Measurements from ENCODE around the gene UAP1L1.

DNA sequence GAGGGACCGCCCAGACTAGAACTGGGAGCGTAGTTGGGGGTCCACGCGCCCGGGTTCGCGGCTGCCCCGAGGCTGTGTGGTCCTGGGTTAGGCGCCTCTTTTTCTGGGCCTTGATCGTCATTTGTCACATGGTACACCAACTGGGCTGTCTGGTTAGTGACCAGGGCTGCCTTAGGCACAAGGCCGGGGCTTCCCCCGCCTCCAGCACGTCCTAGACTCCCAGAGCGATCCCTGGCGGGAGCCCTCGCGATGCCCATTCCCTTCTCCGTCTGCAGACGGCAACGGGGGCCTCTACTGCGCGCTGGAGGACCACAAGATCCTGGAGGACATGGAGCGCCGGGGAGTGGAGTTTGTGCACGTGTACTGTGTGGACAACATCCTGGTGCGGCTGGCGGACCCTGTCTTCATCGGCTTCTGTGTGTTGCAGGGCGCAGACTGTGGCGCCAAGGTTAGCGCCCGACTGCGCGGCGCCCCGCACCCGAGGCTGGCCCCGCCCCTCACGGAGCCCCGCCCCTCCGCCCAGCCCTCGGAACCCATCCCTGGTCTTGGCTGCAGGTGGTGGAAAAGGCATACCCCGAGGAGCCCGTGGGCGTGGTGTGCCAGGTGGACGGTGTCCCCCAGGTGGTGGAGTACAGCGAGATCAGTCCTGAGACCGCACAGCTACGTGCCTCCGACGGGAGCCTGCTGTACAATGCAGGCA lies 1.5 kb downstream of the UAP1L1 start:
- TF ChIP-seq, protein P1, sequence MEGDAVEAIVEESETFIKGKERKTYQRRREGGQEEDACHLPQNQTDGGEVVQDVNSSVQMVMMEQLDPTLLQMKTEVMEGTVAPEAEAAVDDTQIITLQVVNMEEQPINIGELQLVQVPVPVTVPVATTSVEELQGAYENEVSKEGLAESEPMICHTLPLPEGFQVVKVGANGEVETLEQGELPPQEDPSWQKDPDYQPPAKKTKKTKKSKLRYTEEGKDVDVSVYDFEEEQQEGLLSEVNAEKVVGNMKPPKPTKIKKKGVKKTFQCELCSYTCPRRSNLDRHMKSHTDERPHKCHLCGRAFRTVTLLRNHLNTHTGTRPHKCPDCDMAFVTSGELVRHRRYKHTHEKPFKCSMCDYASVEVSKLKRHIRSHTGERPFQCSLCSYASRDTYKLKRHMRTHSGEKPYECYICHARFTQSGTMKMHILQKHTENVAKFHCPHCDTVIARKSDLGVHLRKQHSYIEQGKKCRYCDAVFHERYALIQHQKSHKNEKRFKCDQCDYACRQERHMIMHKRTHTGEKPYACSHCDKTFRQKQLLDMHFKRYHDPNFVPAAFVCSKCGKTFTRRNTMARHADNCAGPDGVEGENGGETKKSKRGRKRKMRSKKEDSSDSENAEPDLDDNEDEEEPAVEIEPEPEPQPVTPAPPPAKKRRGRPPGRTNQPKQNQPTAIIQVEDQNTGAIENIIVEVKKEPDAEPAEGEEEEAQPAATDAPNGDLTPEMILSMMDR (IDR thresholded peaks at IDR 0.05; ENCODE audit: low read length), result no peak
- no peak for TF ChIP-seq EZH2 (IDR thresholded peaks at IDR 0.05; ENCODE audit: borderline replicate concordance, low read length)
